T-helper 2 cell treated with Interferon-gamma antibody and Interleukin-4, amounts not matched to agents 5 μg/mL and 100 μg/mL, for 36 hours (primary cell): Measurements from ENCODE around the gene EHMT1.
"Not testable (repeated sequence)": the region's sequence is repeated elsewhere in the genome, so short reads cannot be mapped to it uniquely, and the experiment has no call there.

Experiments
- DNase-seq: peaks from one replicate; pipeline ENCODE4 v3.0.0; 2021; ENCODE audit warnings: low spot score
- H3K27ac Mint-ChIP-seq: one replicate; pipeline ENCODE4 v1.8.0; 2021; ENCODE audit warnings: mild to moderate bottlenecking, mixed read lengths
- H3K27me3 Mint-ChIP-seq: one replicate; pipeline ENCODE4 v1.8.0; 2021; ENCODE audit warnings: low read depth, mixed read lengths
- H3K36me3 Mint-ChIP-seq: one replicate; pipeline ENCODE4 v1.8.0; 2021; ENCODE audit warnings: low read depth, mixed read lengths
- H3K4me1 Mint-ChIP-seq: one replicate; pipeline ENCODE4 v1.8.0; 2021; ENCODE audit warnings: low read depth, mixed read lengths
- H3K4me3 Mint-ChIP-seq: one replicate; pipeline ENCODE4 v1.8.0; 2022; ENCODE audit warnings: mild to moderate bottlenecking, moderate library complexity, mixed read lengths
- H3K9me3 Mint-ChIP-seq: one replicate; pipeline ENCODE4 v1.8.0; 2021; ENCODE audit warnings: mixed read lengths

EHMT1 gene

DNA sequence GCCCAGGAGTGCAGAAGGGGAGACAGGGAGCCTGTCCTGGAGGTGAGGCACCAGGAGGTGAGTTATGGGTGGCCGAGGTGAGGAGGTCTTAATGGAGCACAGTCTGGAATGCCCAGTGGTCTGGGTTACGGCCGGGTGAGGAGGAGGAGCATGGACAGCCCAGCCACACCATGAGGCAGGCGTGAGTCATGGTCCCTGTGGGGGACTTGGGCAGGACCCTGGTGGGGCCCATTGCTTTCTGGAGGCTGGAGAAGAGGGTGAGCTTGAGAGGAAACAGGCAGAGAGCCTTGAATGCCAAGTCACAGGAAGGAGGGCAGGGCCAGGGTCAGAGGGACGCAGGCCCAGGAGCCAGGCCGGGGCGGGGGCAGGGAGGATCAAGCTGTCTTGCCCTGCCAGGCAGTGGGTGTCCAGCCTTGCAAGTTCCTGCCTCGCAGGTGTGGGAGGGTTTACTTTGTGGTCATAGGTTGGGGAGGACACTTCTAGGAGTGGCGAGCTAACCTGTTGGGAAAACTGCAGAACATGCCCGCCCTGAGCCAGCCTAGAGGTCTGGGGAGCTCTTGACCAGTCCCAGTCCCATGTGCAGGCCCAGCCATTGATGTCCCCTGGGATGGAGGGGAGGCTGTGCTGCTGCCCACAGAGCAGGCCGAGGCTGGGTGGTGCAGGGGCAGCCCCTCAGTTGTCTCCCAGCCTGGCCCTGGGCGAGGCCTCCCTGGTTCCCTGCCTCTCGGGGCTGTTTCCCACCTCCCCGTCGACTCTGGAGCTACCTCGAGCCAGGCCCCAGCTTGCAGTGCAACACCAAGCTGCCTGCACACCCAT is 261.6 kb downstream of the EHMT1 start:
- no peak overlapping the region for H3K4me3 Mint-ChIP-seq
- DNase-seq, result no peak
- no peaks in the 10 kb centered on the region for H3K36me3 Mint-ChIP-seq

DNA sequence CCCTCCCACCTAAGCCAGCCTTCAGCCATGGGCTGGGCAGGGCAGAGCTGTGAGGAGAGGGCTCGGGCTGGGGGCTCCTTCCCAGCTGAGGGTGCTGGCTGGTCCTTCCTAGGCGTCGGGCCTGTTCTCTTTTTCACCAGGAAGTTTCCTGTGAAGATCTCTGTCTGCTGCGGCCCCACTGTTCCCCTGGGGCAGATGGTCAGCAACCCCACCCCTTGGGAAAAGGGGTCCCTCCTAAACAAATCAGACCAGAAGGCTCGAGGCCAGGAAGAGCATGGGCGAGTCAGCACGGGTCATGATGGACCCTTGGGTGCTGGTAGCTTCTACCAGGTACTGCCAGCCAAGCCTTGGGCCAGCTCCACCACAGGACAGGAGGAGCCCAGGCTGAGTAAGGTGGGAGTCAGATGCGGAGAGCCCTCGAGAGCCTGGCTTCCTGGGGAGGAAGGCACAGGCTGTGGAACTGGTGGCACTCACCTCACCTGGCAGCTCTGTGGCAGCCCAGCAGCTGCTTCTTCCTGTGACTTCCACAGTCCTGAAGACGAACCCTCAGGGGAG is 262.2 kb downstream of the EHMT1 start:
- H3K4me1 Mint-ChIP-seq, result no peaks in the 10 kb centered on the region
- H3K9me3 Mint-ChIP-seq, result no peaks in the 10 kb centered on the region
- H3K4me3 Mint-ChIP-seq, result no peak overlapping the region
- peaks cover 9% of the 10 kb centered on the region for H3K27me3 Mint-ChIP-seq
- DNase-seq, result no peak
- H3K36me3 Mint-ChIP-seq, result no peaks in the 10 kb centered on the region
- H3K27ac Mint-ChIP-seq, result no peak overlapping the region

More for the DNA sequence above, 261.6 kb downstream of the EHMT1 start:
- no peak overlapping the region for H3K27ac Mint-ChIP-seq
- H3K27me3 Mint-ChIP-seq, result peaks cover 9% of the 10 kb centered on the region
- no peaks in the 10 kb centered on the region for H3K4me1 Mint-ChIP-seq
- no peaks in the 10 kb centered on the region for H3K9me3 Mint-ChIP-seq

DNA sequence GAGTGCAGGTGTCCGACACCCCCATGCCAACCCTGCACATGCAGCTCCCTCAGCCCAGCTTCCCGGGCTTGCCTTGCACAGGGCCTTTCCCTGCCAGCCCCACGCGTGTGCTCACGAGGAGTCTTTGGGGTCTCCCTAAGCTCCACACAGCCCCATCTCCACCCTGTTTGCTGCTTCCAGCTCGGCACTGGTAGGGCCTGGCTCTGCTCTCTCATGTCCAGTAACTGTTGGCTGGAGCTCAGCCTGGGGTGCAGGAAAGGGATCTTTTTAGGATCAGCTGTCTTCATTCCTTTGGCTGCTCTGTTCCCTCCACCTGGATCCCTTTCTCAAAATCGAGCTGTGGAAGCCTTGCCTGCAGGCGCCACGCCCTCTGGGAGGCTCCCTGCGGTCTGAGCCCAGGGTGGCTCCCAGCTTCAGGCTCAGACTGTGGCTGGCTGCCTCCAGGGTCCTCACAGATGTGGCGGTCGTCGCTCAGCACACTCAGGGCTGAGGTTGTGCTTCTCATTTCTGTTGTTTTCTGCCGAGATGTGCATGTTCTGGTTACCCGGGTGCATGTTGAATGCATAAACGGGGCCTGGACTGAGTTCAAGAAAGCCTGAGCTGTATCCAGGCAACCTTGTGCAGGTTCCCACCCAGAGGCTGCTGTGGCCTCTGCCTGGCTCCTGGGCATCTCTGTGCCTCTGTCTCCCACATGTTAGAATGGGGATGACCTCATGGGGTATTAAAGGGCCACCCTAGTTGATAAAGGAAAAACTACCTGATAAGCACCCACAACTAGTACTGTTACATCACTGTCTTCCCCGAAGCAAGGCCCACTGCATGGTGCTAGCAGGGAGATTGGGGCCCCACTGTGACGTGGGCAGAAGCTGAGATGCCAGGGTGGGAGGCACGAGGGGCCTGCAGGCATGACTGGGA is 263.0 kb downstream of the EHMT1 start:
- H3K27me3 Mint-ChIP-seq, result peaks cover 3% of the 10 kb centered on the region
- no peaks in the 10 kb centered on the region for H3K9me3 Mint-ChIP-seq
- no peaks in the 10 kb centered on the region for H3K36me3 Mint-ChIP-seq
- DNase-seq, result no peak
- H3K27ac Mint-ChIP-seq, result no peak overlapping the region
- H3K4me1 Mint-ChIP-seq, result no peaks in the 10 kb centered on the region
- no peak overlapping the region for H3K4me3 Mint-ChIP-seq

DNA sequence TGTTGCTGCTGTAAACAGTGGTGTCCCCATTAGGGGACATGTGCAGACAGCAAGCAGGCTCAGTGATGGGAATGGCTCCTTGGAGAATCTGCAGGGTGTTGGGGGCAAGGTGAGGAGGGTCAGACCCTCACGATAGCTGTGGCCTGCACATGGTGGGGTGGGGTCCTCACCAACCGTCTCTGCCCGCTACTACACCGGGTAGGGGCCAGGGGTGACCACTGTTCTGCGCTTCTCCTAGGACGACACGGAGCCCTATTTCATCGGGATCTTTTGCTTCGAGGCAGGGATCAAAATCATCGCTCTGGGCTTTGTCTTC is 263.7 kb downstream of the EHMT1 start:
- DNase-seq, result no peak
- Mint-ChIP-seq H3K36me3 (no peaks in the 10 kb centered on the region), H3K27me3 (no peaks in the 10 kb centered on the region), H3K27ac (no peak overlapping the region), H3K4me1 (no peaks in the 10 kb centered on the region), H3K9me3 (no peaks in the 10 kb centered on the region), H3K4me3 (no peak overlapping the region)

DNA sequence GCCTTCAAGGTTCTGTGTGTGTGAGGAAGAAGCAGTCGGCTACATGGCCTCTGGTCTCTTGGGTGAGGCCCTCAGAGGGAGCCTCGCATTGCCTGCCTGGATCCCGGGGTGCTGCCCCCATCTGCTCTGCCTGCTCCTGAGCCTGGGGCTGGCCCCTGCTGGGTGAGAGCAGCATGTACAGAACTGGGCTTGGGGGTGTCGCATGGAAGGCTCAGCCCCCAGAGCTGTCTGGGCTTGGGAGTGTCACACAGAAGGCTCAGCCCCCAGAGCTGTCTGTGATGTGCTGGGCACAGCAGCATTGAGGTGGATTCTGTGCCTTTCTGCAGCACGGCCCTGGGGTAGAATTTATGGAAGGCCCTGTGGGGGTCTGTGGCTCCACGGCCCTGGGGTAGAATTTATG is 265.2 kb downstream of the EHMT1 start:
- not testable (repeated sequence) for DNase-seq, H3K27me3 Mint-ChIP-seq, H3K4me3 Mint-ChIP-seq, H3K27ac Mint-ChIP-seq, H3K9me3 Mint-ChIP-seq, H3K36me3 Mint-ChIP-seq, H3K4me1 Mint-ChIP-seq

DNA sequence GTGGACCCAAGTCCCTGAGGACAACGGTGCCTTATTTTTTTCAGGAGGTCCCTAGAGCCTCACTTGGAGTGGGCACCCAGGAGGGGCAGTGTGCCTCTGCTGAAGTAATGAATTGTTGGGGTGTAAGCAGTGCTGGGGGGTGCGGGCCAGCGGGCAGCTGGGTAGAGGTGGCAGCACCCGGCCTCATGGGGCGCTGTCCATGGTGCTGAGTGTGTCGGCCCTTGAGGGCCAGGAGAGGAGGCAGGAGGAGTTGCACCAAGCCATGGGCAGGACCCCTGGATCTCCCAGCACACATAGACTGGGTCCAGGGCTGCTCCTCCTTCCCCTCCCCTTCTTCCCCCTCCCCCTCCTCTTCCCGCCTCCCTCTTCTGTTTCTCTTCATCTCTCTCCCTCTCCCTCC is 265.7 kb downstream of the EHMT1 start:
- not testable (repeated sequence) for DNase-seq, H3K4me1 Mint-ChIP-seq, H3K36me3 Mint-ChIP-seq, H3K9me3 Mint-ChIP-seq, H3K27me3 Mint-ChIP-seq, H3K4me3 Mint-ChIP-seq, H3K27ac Mint-ChIP-seq

DNA sequence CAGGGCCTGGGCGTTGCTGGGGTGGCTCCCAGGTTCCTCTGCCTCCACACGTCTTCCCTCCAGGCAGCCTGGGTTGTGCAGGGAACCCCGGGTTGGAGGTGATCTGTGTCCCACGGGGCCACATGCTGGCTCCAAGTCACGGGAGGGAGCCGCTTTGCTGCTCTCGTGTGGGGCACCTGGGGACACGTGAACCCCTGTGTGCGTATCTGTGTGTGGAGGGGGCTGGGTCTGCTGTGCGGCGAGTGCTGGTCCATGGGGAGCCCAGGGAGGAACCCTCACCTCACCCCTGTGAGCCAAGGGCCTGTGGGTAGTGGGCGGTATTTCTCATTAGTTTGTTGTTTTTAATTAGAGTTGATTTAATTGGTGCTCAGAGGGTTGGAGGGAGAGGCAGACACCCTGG is 266.3 kb downstream of the EHMT1 start:
- not testable (repeated sequence) for H3K36me3 Mint-ChIP-seq

More for the DNA sequence above, 266.3 kb downstream of the EHMT1 start:
- not testable (repeated sequence) for H3K4me3 Mint-ChIP-seq, H3K27me3 Mint-ChIP-seq, H3K9me3 Mint-ChIP-seq, H3K27ac Mint-ChIP-seq, DNase-seq, H3K4me1 Mint-ChIP-seq
